HG02610 (cell line): ENCODE results near the gene SERPINA4.
"Not testable (repeated sequence)": the region's sequence is repeated elsewhere in the genome, so short reads cannot be mapped to it uniquely, and the experiment has no call there.

ENCODE experiments used
- ATAC-seq: cut with Tn5 transposase; IDR thresholded peaks from one replicate; pipeline ENCODE4 v1.9.1; 2021; ENCODE audit warnings: mild to moderate bottlenecking, moderate library complexity; ENCODE audit not compliant: unreplicated experiment

SERPINA4 gene

GRCh38 chr14:94591073-94591472 lies 29.8 kb downstream of the SERPINA4 start:
- ATAC-seq: no peak

- no peak for ATAC-seq
These were observed 30.6 kb downstream of the SERPINA4 start for GRCh38 chr14:94591871-94592270.

- no peak for ATAC-seq
These were observed 31.2 kb downstream of the SERPINA4 start for GRCh38 chr14:94592457-94592856.

- ATAC-seq: no peak
These were observed 32.1 kb downstream of the SERPINA4 start for GRCh38 chr14:94593376-94593748.

- ATAC-seq: no peak
These were observed 32.6 kb downstream of the SERPINA4 start for GRCh38 chr14:94593749-94594431.

GRCh38 chr14:94594441-94594840 lies 33.2 kb downstream of the SERPINA4 start:
- no peak for ATAC-seq

- ATAC-seq: no peak
These were observed 34.7 kb downstream of the SERPINA4 start for GRCh38 chr14:94595912-94596311.

GRCh38 chr14:94596361-94596760 lies 35.1 kb downstream of the SERPINA4 start:
- no peak for ATAC-seq

GRCh38 chr14:94597788-94598187 lies 36.5 kb downstream of the SERPINA4 start:
- no peak for ATAC-seq

- ATAC-seq: no peak
These were observed 37.2 kb downstream of the SERPINA4 start for GRCh38 chr14:94598506-94598815.

GRCh38 chr14:94598816-94599655 lies 37.8 kb downstream of the SERPINA4 start:
- no peak for ATAC-seq

GRCh38 chr14:94599656-94600004 lies 38.4 kb downstream of the SERPINA4 start:
- ATAC-seq: no peak

GRCh38 chr14:94600148-94600545 lies 38.9 kb downstream of the SERPINA4 start:
- no peak for ATAC-seq

GRCh38 chr14:94601884-94602391 lies 40.7 kb downstream of the SERPINA4 start:
- no peak for ATAC-seq

GRCh38 chr14:94602722-94603121 lies 41.5 kb downstream of the SERPINA4 start:
- no peak for ATAC-seq

- no peak for ATAC-seq
These were observed 44.1 kb downstream of the SERPINA4 start for GRCh38 chr14:94605361-94605760.

- ATAC-seq: not testable (repeated sequence)
These were observed 47.7 kb downstream of the SERPINA4 start for GRCh38 chr14:94608966-94609365.

GRCh38 chr14:94611179-94611578 lies 49.9 kb downstream of the SERPINA4 start:
- no peak for ATAC-seq

- no peak for ATAC-seq
These were observed 50.9 kb downstream of the SERPINA4 start, which contains the start of gene SERPINA3 for GRCh38 chr14:94612174-94612573. Gene SERPINA3, plus strand, starts transcription at chr14:94612391. Its CDS starts 2,051 bp downstream, at chr14:94614442.

GRCh38 chr14:94612580-94613554 lies 51.6 kb downstream of the SERPINA4 start:
- no peak for ATAC-seq
